Transverse colon (tissue), 4 donors: ENCODE measurements around the gene CHCHD4. TPM values are rescaled to one million over a fixed set of nuclear protein-coding genes. Genes with fewer than 3 reads are reported as not detected.

Source experiments
- DNase-seq: peaks from one replicate; pipeline ENCODE4 v3.0.0-alpha.2; 2019
- H3K27ac ChIP-seq, 4 donors: fragments of 200-600 bp; sonication (generic); 2 replicates each; pipeline ENCODE4 v1.5.1; 2016 to 2018; ENCODE audit warnings: inconsistent platforms in 4 of 4
- H3K27me3 ChIP-seq: fragments of 200-600 bp; sonication (generic); 2 replicates; pipeline ENCODE4 v1.5.1; 2017; ENCODE audit warnings: inconsistent platforms
- H3K36me3 ChIP-seq, 4 donors: fragments of 200-600 bp; sonication (generic); 2 replicates each; pipeline ENCODE4 v1.5.1; 2017 to 2019; ENCODE audit warnings: inconsistent platforms in 4 of 4
- H3K4me1 ChIP-seq, 4 donors: fragments of 200-600 bp; sonication (generic); 2 replicates each; pipeline ENCODE4 v1.5.1; 2017 to 2020; ENCODE audit warnings: inconsistent platforms in 4 of 4
- H3K4me3 ChIP-seq, 4 donors: fragments of 200-600 bp; sonication (generic); 1 replicate in 1 of 4; 2 replicates in 3 of 4; pipeline versions ENCODE4 v1.5.1 to v1.6.1; 2017 to 2019; ENCODE audit warnings: inconsistent platforms in 4 of 4
- H3K9me3 ChIP-seq, 2 donors: fragments of 200-600 bp; sonication (generic); 2 replicates each; pipeline ENCODE4 v1.5.1; 2017 to 2019; ENCODE audit warnings: inconsistent platforms in 2 of 2
- CTCF ChIP-seq, 5 experiments: fragments of 200-600 bp in 3 of 5; fragments of 450-650 bp in 2 of 5; sonication (generic) in 3 of 5; IDR thresholded peaks; 1 replicate in 2 of 5; 2 replicates in 3 of 5; pipeline ENCODE4 v1.5.1; 2016 to 2017; ENCODE audit warnings: antibody characterized with exemption in 5 of 5, inconsistent platforms in 3 of 5, mild to moderate bottlenecking in 2 of 5, moderate library complexity in 1 of 5
- EP300 ChIP-seq: sonication (generic); formaldehyde crosslinking; IDR thresholded peaks from one replicate; pipeline ENCODE4 v1.6.1; 2017; ENCODE audit warnings: antibody characterized with exemption, low read depth
- POLR2A ChIP-seq: fragments of 450-650 bp; IDR thresholded peaks from one replicate; pipeline ENCODE4 v1.6.1; 2016; ENCODE audit warnings: antibody characterized with exemption, mild to moderate bottlenecking, moderate library complexity
- POLR2AphosphoS5 ChIP-seq, 3 donors: sonication (generic); formaldehyde crosslinking; IDR thresholded peaks; one replicate each; pipeline ENCODE4 v1.6.1; 2016; ENCODE audit warnings: antibody characterized with exemption in 3 of 3
- WGBS, 2 donors: methylation state at CpG; one replicate each; pipeline ENCODE4 v1.1.5; 2018; ENCODE audit warnings: low coverage in 1 of 2; 5-methylcytosine and 5-hydroxymethylcytosine counted together
- in situ Hi-C, 4 donors: fragments of 200-750 bp; cut with MboI; loops; one replicate each; pipeline versions ENCODE4 v1.15.0 to v1.15.1; 2017; ENCODE audit warnings: low sequenced_read_pairs in 3 of 4, low pct_ligation_motif_present in 1 of 4, low pct_unique_long_range_greater_than_20kb in 1 of 4
- intact Hi-C: fragments of 100-400 bp; cut with DNase I; formaldehyde crosslinking; loops from one replicate; pipeline ENCODE4 v1.15.1; 2023; ENCODE audit warnings: low total_unique reads
- total RNA-seq, 4 donors: library from RNA; depleted of rRNA; stranded (reverse); fragments of >200 nt; gene quantifications; one replicate each; pipeline ENCODE4 v1.1.0, GENCODE V29; 2016

The CHCHD4 gene
- total RNA-seq, 4 donors from 2014 or later, result 0.80 to 22.1 (median 13.5) TPM

GRCh38 chr3:14132120-14132519, 7.5 kb upstream of the CHCHD4 start:
- intact Hi-C loops, result no loop called here
- no peak for DNase-seq
- Histone ChIP-seq H3K36me3 (peaks cover 0 to 63% (median 23%) of the 10 kb centered on the region in 4 donors), H3K27ac (no peak overlapping the region), H3K27me3 (no peaks in the 10 kb centered on the region), H3K9me3 (no peaks in the 10 kb centered on the region), H3K4me3 (no peak overlapping the region), H3K4me1 (peaks cover 0 to 23% (median 10%) of the 10 kb centered on the region in 4 donors)
- TF ChIP-seq CTCF (IDR thresholded peaks at IDR 0.05) (no peak), EP300 (no peak), POLR2A (no peak), POLR2AphosphoS5 (IDR thresholded peaks at IDR 0.05) (no peak)
- 92% methylated on average over 7 of the region's 8 CpGs; no CpG with 5 or more reads in 1 of the 2 donors for WGBS, 2 donors
- in situ Hi-C loops, result no loop called here

- Histone ChIP-seq H3K9me3 (no peaks in the 10 kb centered on the region), H3K27me3 (no peaks in the 10 kb centered on the region), H3K36me3 (peaks cover 0 to 63% (median 23%) of the 10 kb centered on the region in 4 donors), H3K27ac (no peak overlapping the region), H3K4me1 (peaks cover 8 to 28% (median 20%) of the 10 kb centered on the region in 4 donors), H3K4me3 (no peak overlapping the region)
- no peak for DNase-seq
- 85 to 92% methylated on average over 2 to 5 of the region's 5 CpGs for WGBS, 2 donors
- TF ChIP-seq POLR2A, result no peak
- no peak for TF ChIP-seq CTCF (IDR thresholded peaks at IDR 0.05)
- no peak for TF ChIP-seq EP300
- intact Hi-C loops, result no loop called here
- in situ Hi-C loops, result no loop called here
These were observed 6.5 kb upstream of the CHCHD4 start for GRCh38 chr3:14131134-14131533.

DNA sequence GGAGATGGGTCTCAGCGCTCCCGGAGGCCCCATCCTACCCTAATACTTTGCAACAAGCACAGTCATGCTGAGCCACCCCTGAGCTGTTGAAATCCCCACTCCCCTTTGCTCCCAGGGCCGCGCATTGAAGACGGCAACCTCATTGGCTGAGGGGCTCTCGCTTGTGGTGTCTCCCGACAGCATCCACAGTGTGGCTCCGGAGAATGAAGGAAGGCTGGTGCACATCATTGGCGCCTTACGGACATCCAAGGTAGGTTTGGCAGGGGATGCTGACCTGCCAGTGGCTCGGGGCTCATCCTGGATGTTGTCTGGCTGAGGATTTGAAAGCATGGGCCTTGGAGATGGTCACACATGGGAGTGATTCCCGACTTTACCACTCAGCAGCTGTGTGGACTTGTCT, 6.0 kb upstream of the CHCHD4 start:
- in situ Hi-C loops (no loop called here), intact Hi-C loops (no loop called here)
- Histone ChIP-seq H3K36me3 (peaks cover 0 to 63% (median 21%) of the 10 kb centered on the region in 4 donors), H3K4me1 (peaks cover 11 to 31% (median 24%) of the 10 kb centered on the region in 4 donors), H3K4me3 (no peak overlapping the region), H3K27ac (no peak overlapping the region), H3K9me3 (no peaks in the 10 kb centered on the region), H3K27me3 (no peaks in the 10 kb centered on the region)
- DNase-seq, result no peak
- WGBS, 2 donors, result 91% methylated on average over 12 of the region's 12 CpGs; no CpG with 5 or more reads in 1 of the 2 donors
- no peak for TF ChIP-seq POLR2A
- TF ChIP-seq EP300, result no peak
- no peak for TF ChIP-seq POLR2AphosphoS5 (IDR thresholded peaks at IDR 0.05)
- no peak for TF ChIP-seq CTCF (IDR thresholded peaks at IDR 0.05)

DNA sequence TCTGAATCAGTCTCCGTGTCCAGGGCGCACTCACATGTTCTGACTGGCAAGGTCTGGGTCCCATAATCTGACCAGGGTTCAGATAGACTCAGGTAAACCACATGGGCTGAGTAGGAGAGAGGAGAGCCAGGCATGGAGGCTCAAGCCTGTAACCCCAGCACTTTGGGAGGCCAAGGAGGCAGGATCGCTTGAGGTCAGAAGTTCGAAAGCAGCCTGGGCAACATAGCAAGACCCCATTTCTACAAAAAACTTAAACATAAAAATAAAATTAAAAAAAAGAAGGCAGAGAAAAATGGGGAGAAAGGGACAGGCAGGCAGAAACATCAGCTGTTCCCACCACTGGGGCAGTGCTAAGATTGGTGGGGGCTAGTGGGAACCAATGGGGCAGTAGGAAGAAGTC, 5.6 kb upstream of the CHCHD4 start:
- Histone ChIP-seq H3K9me3 (no peaks in the 10 kb centered on the region), H3K4me3 (no peak overlapping the region), H3K27ac (no peak overlapping the region), H3K36me3 (peaks cover 0 to 59% (median 18%) of the 10 kb centered on the region in 4 donors), H3K4me1 (peaks cover 11 to 31% (median 25%) of the 10 kb centered on the region in 4 donors), H3K27me3 (no peaks in the 10 kb centered on the region)
- 95% methylated on average over 4 of the region's 4 CpGs; no CpG with 5 or more reads in 1 of the 2 donors for WGBS, 2 donors
- intact Hi-C loops, result no loop called here
- in situ Hi-C loops, result no loop called here
- DNase-seq, result no peak
- TF ChIP-seq EP300 (no peak), POLR2AphosphoS5 (IDR thresholded peaks at IDR 0.05) (no peak), CTCF (IDR thresholded peaks at IDR 0.05) (no peak), POLR2A (no peak)
